GM18858 (cell line): ENCODE data around the gene DES.

Experiments used
- ATAC-seq: cut with Tn5 transposase; IDR thresholded peaks from one replicate; pipeline ENCODE4 v1.9.1; 2021; ENCODE audit not compliant: unreplicated experiment

The DES gene

DNA sequence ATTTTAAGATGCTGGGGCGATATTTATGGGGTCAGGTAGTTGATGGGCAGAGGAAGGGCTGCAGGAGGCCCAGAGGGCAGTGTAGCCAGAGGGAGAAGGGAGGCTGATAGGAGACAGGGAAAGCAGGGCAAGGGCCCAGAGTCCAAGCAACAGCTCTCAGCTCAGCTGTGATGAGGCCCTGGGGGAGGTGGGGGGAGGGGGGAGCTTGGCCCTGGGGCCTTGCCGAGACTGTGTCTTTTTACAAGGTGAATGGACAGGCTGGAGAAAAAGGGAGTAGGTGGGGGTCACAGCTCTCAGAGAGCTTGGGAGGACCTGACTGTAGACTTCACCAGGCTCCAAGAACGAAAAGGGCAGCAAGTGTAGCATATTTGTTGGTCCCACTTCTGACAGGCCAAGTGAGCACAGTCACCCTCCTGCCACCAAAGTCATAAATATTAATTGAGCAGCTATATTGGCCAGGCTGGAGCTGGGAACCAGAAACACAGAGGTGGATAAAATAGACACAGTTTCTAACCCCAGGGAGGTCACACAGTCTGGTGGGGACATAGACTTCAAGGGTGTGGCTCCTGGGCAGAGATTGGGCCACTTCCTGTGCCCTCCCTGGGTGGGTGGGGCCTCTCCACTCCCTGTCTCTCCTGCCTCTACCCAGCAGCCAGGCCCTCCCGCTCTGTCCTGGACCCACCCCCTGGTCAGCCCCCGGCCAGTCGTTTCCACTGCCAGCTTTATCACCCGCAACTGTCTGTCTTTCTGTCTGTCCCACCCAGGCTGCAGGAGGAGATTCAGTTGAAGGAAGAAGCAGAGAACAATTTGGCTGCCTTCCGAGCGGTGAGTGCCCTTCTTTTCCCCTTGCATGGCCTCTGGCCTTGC is 1.4 kb downstream of the DES start:
- no peak for ATAC-seq

DNA sequence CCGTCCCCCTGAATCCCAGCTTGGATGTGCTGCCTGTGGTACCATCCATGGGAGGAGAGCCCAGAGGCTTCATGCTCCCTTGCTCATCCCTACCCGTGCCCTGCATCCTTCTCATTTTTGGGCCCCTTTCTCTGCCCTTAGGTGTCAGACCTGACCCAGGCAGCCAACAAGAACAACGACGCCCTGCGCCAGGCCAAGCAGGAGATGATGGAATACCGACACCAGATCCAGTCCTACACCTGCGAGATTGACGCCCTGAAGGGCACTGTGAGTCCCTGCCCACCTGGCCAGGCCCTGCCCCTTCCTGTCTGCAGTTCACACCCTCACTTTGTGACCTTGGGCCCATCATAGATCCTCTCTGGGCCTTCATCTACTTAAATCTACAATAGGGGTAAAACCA is 2.5 kb downstream of the DES start:
- ATAC-seq: no peak

DNA sequence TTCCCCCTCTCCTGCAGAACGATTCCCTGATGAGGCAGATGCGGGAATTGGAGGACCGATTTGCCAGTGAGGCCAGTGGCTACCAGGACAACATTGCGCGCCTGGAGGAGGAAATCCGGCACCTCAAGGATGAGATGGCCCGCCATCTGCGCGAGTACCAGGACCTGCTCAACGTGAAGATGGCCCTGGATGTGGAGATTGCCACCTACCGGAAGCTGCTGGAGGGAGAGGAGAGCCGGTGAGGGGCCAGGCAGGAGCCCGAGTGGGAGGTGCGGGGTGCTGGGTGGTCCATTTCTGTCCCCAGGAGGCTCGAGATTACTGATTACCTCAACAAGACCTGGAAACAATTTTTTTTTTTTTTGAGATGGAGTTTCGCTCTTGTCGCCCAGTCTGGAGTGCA is 3.1 kb downstream of the DES start:
- ATAC-seq: no peak

DNA sequence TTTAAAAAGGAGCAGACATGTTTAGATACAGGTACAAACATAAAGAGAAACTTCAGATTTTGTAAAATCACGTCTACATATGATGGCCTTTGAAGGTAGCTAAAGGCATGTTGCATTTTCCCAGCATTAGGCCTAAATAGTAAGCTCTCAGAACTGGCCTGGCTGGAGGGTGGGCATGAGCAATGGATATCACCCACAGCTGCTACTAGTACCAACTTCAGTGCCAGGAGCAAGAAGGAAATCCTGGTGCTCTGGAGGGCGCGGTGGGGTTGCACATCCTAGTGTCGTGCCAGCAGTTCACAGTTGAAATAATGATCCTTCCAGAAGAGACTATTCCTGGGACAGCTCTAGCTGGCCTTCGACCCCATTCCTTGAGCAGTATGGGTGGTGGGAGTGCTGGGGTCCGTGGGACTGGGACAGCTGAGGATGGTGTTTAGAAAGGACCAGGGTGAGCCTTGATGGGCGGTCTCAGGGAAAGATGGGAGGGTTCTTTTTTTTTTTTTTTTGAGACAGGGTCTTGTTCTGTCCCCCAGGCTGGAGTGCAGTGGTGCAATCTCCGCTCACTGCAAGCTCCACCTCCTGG is 4.9 kb downstream of the DES start:
- no peak for ATAC-seq

DNA sequence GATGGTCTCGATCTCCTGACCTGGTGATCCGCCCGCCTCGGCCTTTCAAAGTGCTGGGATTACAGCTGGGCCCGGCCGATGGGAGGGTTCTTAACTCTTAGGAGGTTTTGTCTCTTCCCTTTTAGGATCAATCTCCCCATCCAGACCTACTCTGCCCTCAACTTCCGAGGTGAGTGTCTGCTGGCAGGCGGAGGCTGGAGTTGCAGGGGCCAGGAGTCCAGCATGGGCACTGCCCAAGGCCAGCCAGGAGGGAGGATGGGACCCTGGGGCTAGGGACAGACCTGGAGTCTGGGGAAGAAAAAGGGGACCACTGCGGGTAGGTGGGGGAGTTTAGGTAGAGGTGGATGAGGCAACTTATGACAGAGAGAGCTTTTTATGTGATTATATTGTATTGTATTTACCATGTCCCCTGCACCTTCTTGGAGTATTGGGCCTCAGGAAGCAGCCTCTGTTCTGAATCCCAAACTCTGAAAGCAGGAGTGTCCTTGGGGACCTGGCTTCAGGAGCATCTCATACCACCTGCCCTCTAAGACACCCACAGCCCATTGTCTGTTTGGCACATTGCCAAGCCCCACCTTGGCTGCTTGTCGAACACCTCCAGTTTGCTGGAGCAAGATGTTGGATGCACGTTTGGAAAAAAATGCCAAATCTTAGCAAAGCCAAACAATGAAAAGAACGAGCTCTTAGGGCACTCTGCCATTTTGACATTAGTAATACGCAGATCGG is 5.6 kb downstream of the DES start:
- no peak for ATAC-seq

DNA sequence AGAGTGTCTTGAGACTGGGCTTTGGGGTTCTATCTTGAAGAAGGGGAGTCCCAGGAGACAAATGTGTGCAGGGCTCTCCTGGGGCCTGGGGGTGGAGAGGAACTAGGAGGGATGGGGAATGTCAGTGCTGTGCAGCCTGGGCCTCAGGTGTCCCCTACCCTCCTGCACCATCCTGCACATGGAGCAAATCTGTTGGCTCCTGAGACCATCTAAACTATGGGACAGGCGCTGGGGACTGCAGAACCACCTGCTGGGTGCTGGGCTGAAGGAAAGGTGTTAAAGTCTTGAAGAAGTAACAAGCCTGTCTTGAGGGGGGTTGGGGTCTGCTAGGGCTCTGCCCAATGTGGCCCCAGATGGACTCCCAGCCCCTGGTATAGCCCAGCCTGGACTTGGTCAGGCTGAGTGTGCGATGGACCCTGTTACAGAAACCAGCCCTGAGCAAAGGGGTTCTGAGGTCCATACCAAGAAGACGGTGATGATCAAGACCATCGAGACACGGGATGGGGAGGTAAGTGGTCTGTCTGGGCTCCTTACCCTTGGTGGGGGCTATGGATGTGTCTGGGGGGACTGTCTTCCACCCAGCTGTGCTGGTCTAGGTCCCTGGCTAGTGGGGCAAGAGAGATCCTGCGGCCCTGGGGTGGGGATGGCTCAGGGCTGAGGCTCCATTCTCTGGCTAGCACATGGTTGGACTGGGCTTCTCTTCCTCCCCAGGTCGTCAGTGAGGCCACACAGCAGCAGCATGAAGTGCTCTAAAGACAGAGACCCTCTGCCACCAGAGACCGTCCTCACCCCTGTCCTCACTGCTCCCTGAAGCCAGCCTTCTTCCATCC is 7.3 kb downstream of the DES start:
- ATAC-seq: no peak

DNA sequence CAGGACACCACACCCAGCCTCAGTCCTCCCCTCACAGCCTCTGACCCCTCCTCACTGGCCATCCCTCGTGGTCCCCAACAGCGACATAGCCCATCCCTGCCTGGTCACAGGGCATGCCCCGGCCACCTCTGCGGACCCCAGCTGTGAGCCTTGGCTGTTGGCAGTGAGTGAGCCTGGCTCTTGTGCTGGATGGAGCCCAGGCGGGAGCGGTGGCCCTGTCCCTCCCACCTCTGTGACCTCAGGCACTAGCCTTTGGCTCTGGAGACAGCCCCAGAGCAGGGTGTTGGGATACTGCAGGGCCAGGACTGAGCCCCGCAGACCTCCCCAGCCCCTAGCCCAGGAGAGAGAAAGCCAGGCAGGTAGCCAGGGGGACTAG is 7.9 kb downstream of the DES start:
- ATAC-seq: no peak

DNA sequence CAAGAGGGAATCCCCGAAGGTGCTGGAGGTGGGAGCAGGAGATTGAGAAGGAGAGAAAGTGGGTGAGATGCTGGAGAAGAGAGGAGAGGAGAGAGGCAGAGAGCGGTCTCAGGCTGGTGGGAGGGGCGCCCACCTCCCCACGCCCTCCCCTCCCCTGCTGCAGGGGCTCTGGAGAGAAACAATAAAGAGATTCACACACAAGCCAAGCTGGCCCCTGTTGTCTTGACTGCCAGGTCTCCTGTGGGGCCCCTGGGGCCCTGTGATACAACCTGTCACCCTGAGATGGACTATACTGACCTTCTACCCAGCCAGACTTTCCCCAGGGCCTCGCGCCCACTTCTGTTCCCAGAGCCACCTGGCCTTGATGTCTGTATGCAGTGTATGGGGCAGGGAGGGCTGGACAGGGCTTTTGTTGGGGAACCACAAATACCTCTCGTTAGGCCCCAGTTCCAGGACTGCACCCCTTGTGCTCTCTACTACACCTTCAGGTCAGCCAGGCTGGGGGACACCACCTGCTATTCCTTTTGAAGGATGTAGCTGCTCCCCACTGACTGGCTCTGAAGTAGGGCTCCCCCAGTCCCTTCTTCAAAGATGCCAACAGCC is 8.5 kb downstream of the DES start:
- ATAC-seq: no peak

DNA sequence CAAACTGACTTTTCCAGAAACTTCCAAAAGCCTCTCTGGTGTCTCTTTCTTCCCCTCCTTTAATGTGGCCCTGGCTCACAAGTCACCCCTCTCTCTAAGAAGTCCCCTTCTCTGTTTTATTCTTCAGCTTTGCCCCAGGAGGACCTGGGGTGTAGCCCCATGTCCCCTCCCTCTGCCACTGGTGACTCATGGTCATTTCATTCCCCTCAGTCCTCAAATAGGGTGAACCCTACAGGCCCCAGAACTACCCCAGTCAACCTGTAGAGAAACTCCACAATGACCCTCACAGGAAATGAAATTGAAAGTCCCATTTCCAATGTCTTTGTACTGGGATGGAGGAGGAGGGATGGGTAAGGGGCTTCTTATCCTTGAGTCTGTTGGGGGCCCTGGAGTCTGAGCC is 10.3 kb downstream of the DES start:
- no peak for ATAC-seq

DNA sequence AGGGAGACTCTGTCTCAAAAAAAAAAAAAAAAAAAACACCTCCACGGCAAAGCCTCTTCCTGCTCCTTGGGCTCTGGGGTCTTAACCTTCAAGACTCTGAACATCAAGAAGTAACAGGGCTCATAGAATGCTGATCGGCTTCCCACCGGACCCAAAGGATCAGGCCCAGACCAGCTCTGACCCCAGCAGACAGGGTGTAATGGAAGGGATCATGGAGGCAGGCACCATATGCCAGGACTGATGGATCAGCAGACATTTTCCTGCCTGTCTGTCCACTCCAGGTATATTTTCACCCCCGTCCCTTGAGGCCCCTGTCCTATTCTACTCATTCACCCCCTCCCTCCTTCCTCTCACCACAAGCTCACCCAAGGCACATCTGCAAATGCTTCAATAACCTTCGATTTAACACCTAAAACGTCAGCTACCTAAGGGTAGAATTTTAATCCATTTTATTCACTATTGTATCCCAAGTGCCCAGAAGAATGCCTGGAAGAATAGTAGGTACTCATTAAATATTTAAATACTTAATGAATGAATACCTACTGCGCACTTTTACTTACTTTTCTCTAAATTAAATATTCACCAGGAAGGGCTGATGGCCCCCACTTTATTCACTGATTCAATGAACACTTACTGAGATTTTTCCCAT is 11.9 kb downstream of the DES start:
- ATAC-seq: no peak

DNA sequence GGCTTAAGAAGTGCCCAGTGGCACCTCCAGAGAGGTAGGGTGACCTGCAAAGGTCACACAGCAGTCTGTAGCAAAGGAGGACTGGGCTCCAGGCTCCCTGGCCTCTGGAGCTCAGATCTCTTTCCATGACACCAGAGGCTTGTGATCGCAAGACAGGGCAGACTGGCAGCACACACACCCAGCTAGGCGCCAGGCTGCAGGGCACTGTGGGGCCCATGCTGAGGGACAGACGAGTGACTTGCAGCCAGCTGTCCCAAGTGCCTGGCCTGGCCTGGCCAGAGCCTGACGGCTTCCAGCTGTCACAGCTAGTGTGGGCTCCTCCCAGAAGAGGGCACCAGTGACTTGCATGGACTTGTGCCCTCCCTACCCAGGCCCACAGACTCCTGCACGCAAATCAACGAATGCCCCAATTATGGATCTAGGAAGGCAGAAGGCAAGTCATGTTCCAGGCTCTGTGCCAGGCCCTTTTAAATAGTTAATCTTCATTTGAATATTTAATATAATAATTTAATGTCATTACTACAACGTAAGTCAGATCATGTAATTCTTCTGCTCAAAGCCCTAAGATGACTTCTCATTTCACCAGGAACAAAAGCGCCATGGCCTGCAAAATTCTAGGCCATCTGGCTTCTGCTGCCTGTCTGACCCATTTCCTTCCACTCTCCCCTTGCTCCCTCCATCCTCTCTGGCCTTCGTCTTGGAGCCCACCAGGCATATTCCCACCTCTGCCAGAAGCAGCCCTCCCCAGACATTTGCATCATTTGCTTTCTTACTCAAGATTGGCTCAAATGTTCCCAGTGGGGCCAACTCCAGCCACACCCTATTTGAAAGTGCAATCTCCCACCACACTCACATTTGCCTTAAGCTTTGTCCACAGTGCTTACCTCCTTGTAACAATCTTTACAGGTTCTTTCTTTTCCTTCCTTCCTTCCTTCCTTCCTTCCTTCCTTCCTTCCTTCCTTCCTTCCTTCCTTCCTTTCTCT is 12.7 kb downstream of the DES start:
- ATAC-seq: no peak

DNA sequence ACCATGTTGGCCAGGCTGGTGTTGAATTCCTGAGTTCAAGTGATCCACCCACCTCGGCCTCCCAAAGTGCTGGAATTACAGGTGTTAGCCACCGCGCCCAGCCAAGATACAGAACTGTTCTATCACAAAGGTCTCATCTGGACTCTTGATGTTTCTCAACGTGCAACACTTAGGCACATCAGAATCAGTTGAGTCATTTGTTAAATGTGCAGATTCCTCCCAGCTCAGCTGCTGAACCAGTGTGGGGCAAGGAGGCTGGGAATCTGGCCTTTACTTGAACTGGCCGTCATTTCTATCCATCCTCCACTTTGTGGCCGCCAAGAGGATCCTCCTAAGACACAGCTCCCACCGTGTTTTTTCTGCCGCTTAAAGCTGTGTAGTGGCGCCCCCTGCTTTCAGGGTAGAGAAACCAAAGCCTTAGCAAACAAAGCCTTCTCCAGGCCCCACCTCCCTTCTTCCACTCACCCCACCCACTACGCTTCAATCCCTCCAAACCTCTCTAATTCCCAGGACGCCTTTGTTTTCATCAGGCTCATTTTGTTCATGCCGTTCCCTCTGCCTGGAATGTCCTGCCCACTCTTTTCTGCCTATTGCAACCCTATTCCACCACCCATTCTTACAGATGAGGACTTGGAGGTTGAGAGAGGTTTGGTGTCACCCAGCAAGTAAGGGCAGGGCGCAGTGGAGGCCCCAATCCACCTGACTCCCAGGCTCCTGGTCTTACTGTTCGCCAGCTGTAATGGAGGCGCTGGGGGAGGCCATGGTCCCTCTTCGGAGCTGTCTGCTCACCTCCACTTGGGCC is 15.7 kb downstream of the DES start:
- ATAC-seq: no peak

DNA sequence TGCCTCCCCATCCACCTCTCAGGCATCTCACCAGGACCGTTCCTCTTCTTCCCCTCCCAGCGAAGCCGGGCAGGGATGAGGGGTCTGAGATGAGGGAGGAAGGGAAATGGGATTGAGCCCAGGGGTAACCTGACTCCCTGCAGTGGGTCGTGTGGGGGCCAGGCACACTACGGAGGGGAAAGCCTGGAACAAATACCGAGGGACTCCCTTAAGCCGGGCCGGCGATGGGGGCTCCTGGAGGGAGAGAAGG is 16.2 kb downstream of the DES start:
- ATAC-seq: no peak

DNA sequence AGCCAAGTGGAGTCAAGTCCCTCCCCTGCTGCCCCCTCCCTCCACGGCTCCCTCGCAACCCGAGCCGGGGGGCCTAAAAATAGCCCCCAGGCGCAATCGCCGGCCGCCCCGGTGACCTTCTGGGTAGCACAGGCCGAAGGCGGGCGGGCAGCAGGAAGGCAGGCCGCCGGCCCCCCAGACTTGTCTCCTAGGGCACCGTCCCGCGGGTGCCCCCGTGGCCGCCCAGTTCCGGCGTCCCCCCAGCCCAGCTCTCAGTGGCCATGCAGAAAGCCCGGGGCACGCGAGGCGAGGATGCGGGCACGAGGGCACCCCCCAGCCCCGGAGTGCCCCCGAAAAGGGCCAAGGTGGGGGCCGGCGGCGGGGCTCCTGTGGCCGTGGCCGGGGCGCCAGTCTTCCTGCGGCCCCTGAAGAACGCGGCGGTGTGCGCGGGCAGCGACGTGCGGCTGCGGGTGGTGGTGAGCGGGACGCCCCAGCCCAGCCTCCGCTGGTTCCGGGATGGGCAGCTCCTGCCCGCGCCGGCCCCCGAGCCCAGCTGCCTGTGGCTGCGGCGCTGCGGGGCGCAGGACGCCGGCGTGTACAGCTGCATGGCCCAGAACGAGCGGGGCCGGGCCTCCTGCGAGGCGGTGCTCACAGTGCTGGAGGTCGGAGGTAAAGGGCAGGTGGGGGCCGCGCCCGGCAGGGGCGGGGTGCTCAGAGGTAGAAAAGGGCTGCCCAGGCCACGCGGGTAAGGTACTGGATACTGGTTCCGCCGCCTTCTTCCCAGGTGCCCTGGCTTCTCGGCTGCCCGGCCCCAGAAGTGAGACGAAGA is 16.7 kb downstream of the DES start, which contains the start of gene SPEG:
SPEG (plus strand) TSS at position 126 of the 808 bp plus-strand sequence; CDS start at position 261, 135 bp downstream.
- ATAC-seq: no peak

DNA sequence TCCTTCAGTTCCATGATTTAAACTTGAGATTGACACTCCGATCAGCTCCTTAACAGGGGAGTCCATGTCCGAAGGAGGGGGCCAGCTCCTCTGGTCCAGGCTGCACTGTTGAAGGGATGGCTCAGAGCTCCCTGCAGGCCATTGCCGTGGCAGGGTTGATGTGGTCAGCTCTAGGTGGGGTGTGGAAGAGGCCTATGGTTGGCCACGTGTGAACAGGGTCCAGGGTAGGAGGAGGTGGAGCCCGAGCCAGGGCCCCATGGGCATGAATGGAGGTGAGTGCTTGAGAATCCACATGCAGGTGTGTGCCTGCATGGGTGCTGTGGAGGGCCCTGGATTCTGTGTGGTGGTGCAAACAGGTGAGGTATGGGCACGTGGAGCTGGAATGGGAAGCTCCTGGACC is 17.5 kb downstream of the DES start:
- no peak for ATAC-seq

DNA sequence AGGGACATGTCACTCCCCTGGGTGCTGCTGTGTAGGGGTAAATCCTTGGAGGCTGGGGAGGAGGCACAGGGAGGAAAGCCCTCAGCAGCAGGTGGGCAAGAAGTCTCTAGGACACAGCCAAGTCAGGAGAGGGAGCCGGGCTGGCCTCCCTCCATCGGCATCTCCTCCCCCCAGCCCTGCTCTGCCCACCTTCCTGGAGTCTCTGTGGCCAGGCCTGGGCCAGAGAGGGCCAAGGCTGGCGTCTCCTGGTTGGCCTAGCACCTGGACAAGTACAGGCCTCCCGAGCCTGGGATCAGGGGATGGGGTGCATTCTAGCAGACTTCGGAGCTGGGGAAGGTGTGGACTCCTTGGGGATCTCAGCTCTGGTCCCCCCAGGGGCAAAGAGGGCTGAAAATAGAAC is 18.3 kb downstream of the DES start:
- no peak for ATAC-seq

DNA sequence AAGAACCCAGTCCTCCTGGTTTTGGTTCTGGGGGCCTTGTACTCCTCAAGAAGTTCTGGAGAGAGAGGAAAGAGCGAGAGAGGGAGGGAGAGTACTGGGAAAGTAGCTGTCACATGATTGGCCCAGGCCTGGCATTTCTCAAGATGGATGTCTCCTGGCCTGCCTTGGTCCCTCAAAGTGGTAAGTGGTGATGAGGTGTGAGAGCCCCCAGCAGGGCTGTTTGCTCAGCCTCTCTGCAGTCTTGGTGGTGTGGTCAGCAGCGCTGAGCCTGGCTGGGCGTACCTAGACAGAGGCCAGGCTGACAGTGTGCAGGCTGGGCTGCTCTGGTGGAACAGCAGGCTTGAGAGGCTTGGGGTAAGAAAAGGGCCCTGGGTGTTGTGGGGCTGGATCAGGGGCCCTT is 19.0 kb downstream of the DES start:
- no peak for ATAC-seq

DNA sequence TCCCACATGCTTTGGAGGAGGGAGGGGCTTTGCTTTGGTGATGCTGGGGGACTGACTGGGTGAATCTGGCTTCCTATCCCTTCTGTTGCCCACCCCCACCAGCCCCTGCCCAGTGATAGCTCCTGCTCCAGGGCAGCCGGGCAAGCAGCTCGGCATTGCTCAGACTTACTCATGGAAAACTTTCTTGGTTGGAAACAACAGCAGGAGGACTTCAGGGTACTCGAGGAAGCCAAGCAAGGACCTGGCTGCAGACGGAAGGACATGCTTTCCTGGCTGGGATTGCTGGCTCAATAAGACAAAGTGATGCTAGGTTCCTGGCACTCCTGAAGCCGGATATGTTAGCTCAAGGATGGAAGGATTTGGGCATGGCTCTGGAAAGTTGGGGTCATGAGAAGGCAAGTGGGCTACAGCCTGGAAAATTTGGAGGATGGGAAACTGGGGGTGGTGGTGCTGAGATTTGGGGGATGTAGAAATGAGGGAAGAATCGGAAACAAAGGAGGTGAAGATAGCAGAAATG is 19.6 kb downstream of the DES start:
- ATAC-seq: no peak
